IMR-90 (cell line): ENCODE measurements around the gene CACNG6. TPM values are rescaled to one million over a fixed set of nuclear protein-coding genes. Genes with fewer than 3 reads are reported as not detected.
A peak's percentile ranks its signal among the peaks of the same experiment; 100 is the strongest.

ENCODE experiments used
- ATAC-seq: fragments of 200-7000 bp; cut with Tn5 transposase; 2 replicates; pipeline ENCODE4 v1.9.1; 2020; ENCODE audit warnings: low read depth, mild to moderate bottlenecking, moderate library complexity
- BruUV-seq: library from RNA; stranded (reverse); fragments of 400-500 nt; replicated peaks from 2 replicates; lab custom pipeline; 2021; lab: Mats Ljungman, UMichigan
- CTCF ChIA-PET: fragments of 300-600 bp; formaldehyde crosslinking; extraction: SDS; loops from one replicate; lab custom pipeline; 2021; ENCODE audit warnings: antibody characterized with exemption; lab: Yijun Ruan, JAX
- POLR2A ChIA-PET: fragments of 300-600 bp; sonication (Branson Sonifier 250); formaldehyde crosslinking; loops from one replicate; lab custom pipeline; 2022; ENCODE audit warnings: antibody characterized with exemption; ENCODE audit not compliant: unreplicated experiment; lab: Charles Lee
- DNase-seq: peaks from one replicate; pipeline ENCODE4 v3.0.0; 2013
- H2AFZ ChIP-seq: replicated peaks from 2 replicates; pipeline ENCODE3; 2013; ENCODE audit warnings: low read length, mild to moderate bottlenecking; ENCODE audit not compliant: poor library complexity
- H2AK5ac ChIP-seq: 2 replicates; pipeline ENCODE4 v1.6.1; 2013; ENCODE audit warnings: low read depth, low read length, inconsistent platforms
- H2AK9ac ChIP-seq: replicated peaks from 2 replicates; pipeline ENCODE3; 2013; ENCODE audit warnings: mild to moderate bottlenecking, low read depth, low read length, moderate library complexity; ENCODE audit not compliant: poor library complexity
- H2BK120ac ChIP-seq: 2 replicates; pipeline ENCODE4 v1.6.1; 2013; ENCODE audit warnings: low read depth, low read length, inconsistent platforms
- H2BK15ac ChIP-seq: 3 replicates; pipeline ENCODE4 v1.6.1; 2013; ENCODE audit warnings: low read depth, low read length, inconsistent platforms
- H2BK20ac ChIP-seq: 2 replicates; pipeline ENCODE4 v1.6.1; 2013; ENCODE audit warnings: low read depth, mild to moderate bottlenecking, inconsistent platforms, low read length, moderate library complexity
- H2BK5ac ChIP-seq: 2 replicates; pipeline ENCODE4 v1.6.1; 2013; ENCODE audit warnings: mild to moderate bottlenecking, low read depth, low read length, inconsistent platforms; ENCODE audit not compliant: poor library complexity, severe bottlenecking
- H3K14ac ChIP-seq: replicated peaks from 2 replicates; pipeline ENCODE4 v1.6.1; 2013; ENCODE audit warnings: low read depth, low read length, inconsistent platforms
- H3K18ac ChIP-seq: 2 replicates; pipeline ENCODE4 v1.6.1; 2013; ENCODE audit warnings: low read depth, low read length, control low read depth
- H3K23ac ChIP-seq: 2 replicates; pipeline ENCODE4 v1.6.1; 2013; ENCODE audit warnings: low read depth, low read length, inconsistent platforms
- H3K27ac ChIP-seq: 2 replicates; pipeline ENCODE4 v1.5.1; 2013; ENCODE audit warnings: mild to moderate bottlenecking, control low read depth, low read length; ENCODE audit not compliant: insufficient read depth
- H3K27me3 ChIP-seq: 2 replicates; pipeline ENCODE4 v1.6.1; 2013; ENCODE audit warnings: low read length; ENCODE audit not compliant: control insufficient read depth, insufficient read depth
- H3K36me3 ChIP-seq: 2 replicates; pipeline ENCODE4 v1.6.1; 2013; ENCODE audit warnings: low read length, mixed read lengths; ENCODE audit not compliant: control insufficient read depth, insufficient read depth
- H3K4ac ChIP-seq: 2 replicates; pipeline ENCODE4 v1.6.1; 2013; ENCODE audit warnings: low read depth, low read length, inconsistent platforms
- H3K4me1 ChIP-seq: 2 replicates; pipeline ENCODE4 v1.6.1; 2013; ENCODE audit warnings: low read length, mixed read lengths; ENCODE audit not compliant: control insufficient read depth, insufficient read depth
- H3K4me2 ChIP-seq: 2 replicates; pipeline ENCODE4 v1.6.1; 2013; ENCODE audit warnings: low read depth, mild to moderate bottlenecking, control low read depth, low read length, moderate library complexity
- H3K4me3 ChIP-seq: 2 replicates; pipeline ENCODE4 v1.5.1; 2013; ENCODE audit warnings: low read depth, mild to moderate bottlenecking, control low read depth, low read length, moderate library complexity; ENCODE audit not compliant: insufficient read depth
- H3K56ac ChIP-seq: 2 replicates; pipeline ENCODE4 v1.6.1; 2013; ENCODE audit warnings: low read length, inconsistent platforms; ENCODE audit not compliant: insufficient read depth; ENCODE audit errors: extremely low read depth
- H3K79me1 ChIP-seq, 2 experiments: 2 replicates each; pipeline ENCODE4 v1.6.1; 2013; ENCODE audit warnings: low read length in 2 of 2, inconsistent platforms in 1 of 2, low read depth in 1 of 2
- H3K9ac ChIP-seq: 2 replicates; pipeline ENCODE4 v1.6.1; 2013; ENCODE audit warnings: low read depth, low read length, control low read depth
- H3K9me1 ChIP-seq: 2 replicates; pipeline ENCODE4 v1.6.1; 2013; ENCODE audit warnings: low read length, inconsistent platforms; ENCODE audit not compliant: insufficient read depth
- H3K9me3 ChIP-seq: 2 replicates; pipeline ENCODE4 v1.6.1; 2013; ENCODE audit warnings: low read length; ENCODE audit not compliant: control insufficient read depth, insufficient read depth
- H4K20me1 ChIP-seq: 2 replicates; pipeline ENCODE4 v1.6.1; 2013; ENCODE audit warnings: low read length, inconsistent platforms; ENCODE audit not compliant: insufficient read depth
- H4K5ac ChIP-seq: 2 replicates; pipeline ENCODE4 v1.6.1; 2013; ENCODE audit warnings: mild to moderate bottlenecking, low read depth, low read length, control low read depth
- H4K8ac ChIP-seq, 2 experiments: 2 replicates each; pipeline ENCODE4 v1.6.1; 2013; ENCODE audit warnings: low read depth in 2 of 2, low read length in 2 of 2, control low read depth in 1 of 2, inconsistent platforms in 1 of 2
- H4K91ac ChIP-seq: 2 replicates; pipeline ENCODE4 v1.6.1; 2013; ENCODE audit warnings: low read depth, low read length, inconsistent platforms; ENCODE audit not compliant: insufficient read depth
- CEBPB ChIP-seq: IDR thresholded peaks from 2 replicates; pipeline ENCODE4 v1.6.1; 2012; ENCODE audit warnings: low read depth, low read length, improper control_type of control experiment
- RFX5 ChIP-seq: IDR thresholded peaks from 2 replicates; pipeline ENCODE4 v1.8.0; 2012; ENCODE audit warnings: low read depth, mild to moderate bottlenecking, low read length, moderate library complexity
- SMC3 ChIP-seq: fragments of 150-350 bp; IDR thresholded peaks from 2 replicates; pipeline ENCODE4 v1.6.1; 2016; ENCODE audit warnings: low read depth, mild to moderate bottlenecking, antibody characterized with exemption, low read length, moderate library complexity
- WGBS, 2 experiments: methylation state at CpG; one replicate each; pipeline versions ENCODE4 v1.1.5 to v1.1.7; 2013; ENCODE audit warnings: missing lambda C conversion rate in 2 of 2; ENCODE audit not compliant: insufficient read length in 1 of 2; ENCODE audit errors: extremely low coverage in 2 of 2; 5-methylcytosine and 5-hydroxymethylcytosine counted together
- dilution Hi-C: fragments of 300-500 bp; cut with HindIII; formaldehyde crosslinking; loops from one replicate; pipeline ENCODE4 v1.14.3; 2018; ENCODE audit warnings: low sequenced_read_pairs; ENCODE audit not compliant: unreplicated experiment
- in situ Hi-C: fragments of 300-500 bp; cut with MboI; formaldehyde crosslinking; loops from 3 replicates; pipeline ENCODE4 v1.14.3; 2019; ENCODE audit warnings: low sequenced_read_pairs, inconsistent platforms, mixed read lengths
- intact Hi-C: fragments of 100-400 bp; cut with micrococcal nuclease; formaldehyde crosslinking; loops from 2 replicates; pipeline ENCODE4 v1.10.0; 2022
- polyA plus RNA-seq, 3 experiments: library from polyadenylated mRNA; depleted of rRNA; stranded (reverse); fragments of >200 nt; gene quantifications; 2 replicates each; pipeline ENCODE4 v1.2.3, GENCODE V29; 2012; ENCODE audit warnings: low replicate concordance in 1 of 3
- total RNA-seq: library from RNA; depleted of rRNA; stranded (reverse); fragments of >200 nt; gene quantifications from 2 replicates; pipeline ENCODE4 v1.2.3, GENCODE V29; 2012

Gene CACNG6
- total and polyA plus RNA-seq, 2 of the 4 experiments (the other 2 are of a cell fraction), result not detected

DNA sequence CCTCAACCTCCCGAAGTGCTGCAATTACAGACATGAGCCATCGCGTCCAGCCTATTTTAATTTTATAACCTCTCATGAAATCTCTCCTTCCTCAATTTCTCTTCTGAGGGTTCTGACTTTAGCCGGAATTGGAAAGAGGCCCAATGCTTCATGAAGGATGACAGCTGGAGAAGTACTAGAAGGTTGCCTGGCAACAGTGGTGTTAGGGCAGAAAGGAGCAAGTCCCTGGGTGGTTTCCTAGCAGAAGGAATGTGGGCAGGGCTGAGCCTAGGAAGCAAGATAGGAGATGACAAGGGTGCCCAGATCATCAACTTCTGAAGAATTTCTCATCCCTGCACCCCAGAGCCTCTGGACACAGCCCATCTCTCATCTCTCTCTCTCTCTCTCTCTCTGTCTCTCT is 25.8 kb downstream of the CACNG6 start:
- peaks cover 3% of the 10 kb centered on the region; the same call in 1 of the 2 replicates for H3K9me3 ChIP-seq
- no peaks in the 10 kb centered on the region for H3K36me3 ChIP-seq
- peak; percentile 31 for DNase-seq
- no peak overlapping the region for H3K18ac ChIP-seq
- in situ Hi-C loops, result no loop called here
- no peak overlapping the region for H3K4me2 ChIP-seq
- H4K20me1 ChIP-seq, result no peaks in the 10 kb centered on the region; the same call in 1 of the 2 replicates
- TF ChIP-seq RFX5, result no peak
- no peak for TF ChIP-seq SMC3
- TF ChIP-seq CEBPB, result no peak
- CTCF ChIA-PET, result interaction anchor here (0.7 kb wide), 1 partner anchor 110 kb away, joined by 3 read pairs; no protein-coding TSS in a partner anchor
- H2AFZ ChIP-seq, result no peak overlapping the region
- H3K79me1 ChIP-seq, result no peaks in the 10 kb centered on the region
- H4K5ac ChIP-seq, result no peak overlapping the region
- no peak overlapping the region for H2BK20ac ChIP-seq
- POLR2A ChIA-PET, result no interaction called here
- H3K23ac ChIP-seq, result no peak overlapping the region
- no peak overlapping the region for H3K27ac ChIP-seq
- H2BK120ac ChIP-seq, result no peak overlapping the region
- BruUV-seq, result no TSS peak
- no peak overlapping the region for H2BK5ac ChIP-seq
- intact Hi-C loops, result no loop called here
- dilution Hi-C loops, result no loop called here
- H4K8ac ChIP-seq, result no peak overlapping the region
- H4K91ac ChIP-seq, result no peak overlapping the region
- H3K4ac ChIP-seq, result no peak overlapping the region
- H3K14ac ChIP-seq, result no peak overlapping the region
- no peak overlapping the region for H3K9ac ChIP-seq
- no peaks in the 10 kb centered on the region for H3K4me1 ChIP-seq
- H3K27me3 ChIP-seq, result no peaks in the 10 kb centered on the region
- no peak for ATAC-seq
- no peak overlapping the region for H3K4me3 ChIP-seq
- no peak overlapping the region; the same call in 2 of the 3 replicates for H2BK15ac ChIP-seq
- no peak overlapping the region for H2AK9ac ChIP-seq
- H3K9me1 ChIP-seq, result no peaks in the 10 kb centered on the region
- no peak overlapping the region for H3K56ac ChIP-seq
- WGBS, 2 experiments, result no CpG with 5 or more reads among the region's 4 CpGs
- H2AK5ac ChIP-seq, result no peak overlapping the region
